Keratinocyte (primary cell): ENCODE data around the gene RBPJL. TPM values are rescaled to one million over a fixed set of nuclear protein-coding genes. Genes with fewer than 3 reads are reported as not detected.
A peak's percentile ranks its signal among the peaks of the same experiment; 100 is the strongest.

Experiments used
- DNase-seq: peaks from one replicate; pipeline ENCODE4 v3.0.0-alpha.2; 2011; ENCODE audit warnings: low read depth, missing footprints, low spot score
- FAIRE-seq: peaks from 2 replicates; lab custom pipeline; 2011; peaks lifted over from hg19 to GRCh38; lab: Jason Lieb, UNC
- H2AFZ ChIP-seq: 2 replicates; pipeline ENCODE4 v1.6.0; 2012; ENCODE audit warnings: low read length, control low read depth, inconsistent platforms; ENCODE audit not compliant: control insufficient read depth
- H3K27ac ChIP-seq: 2 replicates; pipeline ENCODE4 v1.5.1; 2011; ENCODE audit warnings: low read length; ENCODE audit not compliant: control insufficient read depth, insufficient read depth
- H3K27me3 ChIP-seq: 3 replicates; pipeline ENCODE4 v1.6.0; 2011; ENCODE audit warnings: low read length; ENCODE audit not compliant: control insufficient read depth, insufficient read depth; ENCODE audit errors: extremely low read depth
- H3K36me3 ChIP-seq, 2 experiments: 2 replicates in 1 of 2; 3 replicates in 1 of 2; pipeline ENCODE4 v1.5.1; 2011; ENCODE audit warnings: low read length in 2 of 2, mild to moderate bottlenecking in 1 of 2; ENCODE audit not compliant: control insufficient read depth in 2 of 2, insufficient read depth in 2 of 2; ENCODE audit errors: extremely low read depth in 1 of 2
- H3K4me1 ChIP-seq: 3 replicates; pipeline ENCODE4 v1.5.1; 2011; ENCODE audit warnings: low read length; ENCODE audit not compliant: control insufficient read depth, insufficient read depth; ENCODE audit errors: extremely low read depth
- H3K4me2 ChIP-seq: 3 replicates; pipeline ENCODE4 v1.6.0; 2011; ENCODE audit warnings: low read depth, low read length; ENCODE audit not compliant: control insufficient read depth, insufficient read depth; ENCODE audit errors: extremely low read depth
- H3K4me3 ChIP-seq, 3 experiments: fragments of 200-600 bp in 1 of 3; sonication (generic) in 1 of 3; 2 replicates in 2 of 3; 3 replicates in 1 of 3; pipeline ENCODE4 v1.5.1; 2011 to 2016; ENCODE audit warnings: low read length in 3 of 3, mild to moderate bottlenecking in 3 of 3, control low read depth in 2 of 3, inconsistent platforms in 1 of 3, low read depth in 1 of 3, mixed read lengths in 1 of 3, mixed run types in 1 of 3, moderate library complexity in 1 of 3; ENCODE audit not compliant: control insufficient read depth in 2 of 3, insufficient read depth in 2 of 3; ENCODE audit errors: extremely low read depth in 1 of 3
- H3K79me2 ChIP-seq: 2 replicates; pipeline ENCODE4 v1.6.0; 2012; ENCODE audit warnings: low read length; ENCODE audit not compliant: control insufficient read depth, insufficient read depth
- H3K9ac ChIP-seq: 3 replicates; pipeline ENCODE4 v1.6.0; 2011; ENCODE audit warnings: low read length; ENCODE audit not compliant: control insufficient read depth, insufficient read depth; ENCODE audit errors: extremely low read depth
- H3K9me1 ChIP-seq: 3 replicates; pipeline ENCODE4 v1.6.0; 2011; ENCODE audit warnings: low read length; ENCODE audit not compliant: control insufficient read depth, insufficient read depth; ENCODE audit errors: extremely low read depth
- H3K9me3 ChIP-seq: 2 replicates; pipeline ENCODE4 v1.5.1; 2012; ENCODE audit warnings: low read depth, low read length; ENCODE audit not compliant: control insufficient read depth
- H4K20me1 ChIP-seq: 3 replicates; pipeline ENCODE4 v1.6.0; 2011; ENCODE audit warnings: low read length; ENCODE audit not compliant: control insufficient read depth, insufficient read depth; ENCODE audit errors: extremely low read depth
- CTCF ChIP-seq, 3 experiments: IDR thresholded peaks in 1 of 3; conservative IDR thresholded peaks in 1 of 3; optimal IDR thresholded peaks in 1 of 3; 2 replicates in 2 of 3; 3 replicates in 1 of 3; pipeline versions ENCODE3 to v1.5.1; 2011; ENCODE audit warnings: low read length in 3 of 3, mild to moderate bottlenecking in 3 of 3, moderate library complexity in 2 of 3, control low read depth in 1 of 3, inconsistent platforms in 1 of 3; ENCODE audit not compliant: insufficient read depth in 2 of 3; ENCODE audit errors: extremely low read depth in 1 of 3
- EZH2 ChIP-seq: IDR thresholded peaks from one replicate; pipeline ENCODE4 v1.6.1; 2012; ENCODE audit warnings: inconsistent platforms, mild to moderate bottlenecking, low read length, moderate library complexity
- dilution Hi-C: fragments of 300-500 bp; cut with MboI; formaldehyde crosslinking; loops from one replicate; pipeline ENCODE4 v1.7.0; 2020; ENCODE audit warnings: low sequenced_read_pairs; ENCODE audit not compliant: extremely low pct_ligation_motif_present
- polyA plus RNA-seq, 5 experiments: library from polyadenylated mRNA; depleted of rRNA in 3 of 5; stranded (reverse) in 3 of 5; stranded (forward) in 1 of 5; unstranded in 1 of 5; fragments of >200 nt; gene quantifications; 1 replicate in 1 of 5; 2 replicates in 3 of 5; 3 replicates in 1 of 5; pipeline versions ENCODE4 v1.2.1 to v1.2.3, GENCODE V29; 2011 to 2012; ENCODE audit warnings: missing spikeins in 2 of 5, low read depth in 1 of 5, low replicate concordance in 1 of 5

Gene RBPJL
- polyA plus RNA-seq, 1 donor (not counting 4 experiments of a cell fraction or from before 2014, with no cell fraction given) = not detected

- no peak overlapping the region for H3K4me2 ChIP-seq
- H3K4me3 ChIP-seq = no peak overlapping the region
- no peaks in the 10 kb centered on the region for H3K9me3 ChIP-seq
- H4K20me1 ChIP-seq = peaks cover 2% of the 10 kb centered on the region
- FAIRE-seq (no peak), DNase-seq (no peak)
- H2AFZ ChIP-seq = no peak overlapping the region
- H3K79me2 ChIP-seq = peaks cover 10% of the 10 kb centered on the region
- dilution Hi-C loops = no loop called here
- no peak overlapping the region for H3K27ac ChIP-seq
- no peaks in the 10 kb centered on the region for H3K4me1 ChIP-seq
- H3K9ac ChIP-seq = no peak overlapping the region
- no peaks in the 10 kb centered on the region for H3K27me3 ChIP-seq
- H3K36me3 ChIP-seq = peaks cover 45 to 53% of the 10 kb centered on the region in 2 experiments
- no peak for TF ChIP-seq CTCF (optimal IDR thresholded peaks at IDR 0.05 in 1 of 3, IDR thresholded peaks at IDR 0.05 in 1 of 3, conservative IDR thresholded peaks at IDR 0.05 in 1 of 3; ENCODE audit: extremely low read depth in 1 of 3, insufficient read depth in 2 of 3, low read length in 3 of 3)
- TF ChIP-seq EZH2 = no peak
- no peaks in the 10 kb centered on the region for H3K9me1 ChIP-seq
These were observed 21.8 kb downstream of the RBPJL start for GRCh38 chr20:45328451-45328850.

- no peak for TF ChIP-seq EZH2
- TF ChIP-seq CTCF (optimal IDR thresholded peaks at IDR 0.05 in 1 of 3, IDR thresholded peaks at IDR 0.05 in 1 of 3, conservative IDR thresholded peaks at IDR 0.05 in 1 of 3; ENCODE audit: extremely low read depth in 1 of 3, insufficient read depth in 2 of 3, low read length in 3 of 3) = peak in 1 of 3 experiments; percentile 9
- Histone ChIP-seq H3K9me3 (no peaks in the 10 kb centered on the region), H3K4me1 (no peaks in the 10 kb centered on the region), H3K4me3 (no peak overlapping the region), H3K9me1 (no peaks in the 10 kb centered on the region), H3K9ac (no peak overlapping the region), H2AFZ (no peak overlapping the region), H3K27ac (no peak overlapping the region), H3K79me2 (peaks cover 14% of the 10 kb centered on the region), H3K4me2 (no peak overlapping the region), H3K27me3 (no peaks in the 10 kb centered on the region), H4K20me1 (peaks cover 2% of the 10 kb centered on the region), H3K36me3 (peaks cover 46 to 54% of the 10 kb centered on the region in 2 experiments)
- dilution Hi-C loops = no loop called here
- FAIRE-seq (no peak), DNase-seq (peak; percentile 54)
These were observed 23.1 kb downstream of the RBPJL start for GRCh38 chr20:45329497-45330319.
